DMS153 treated with DMSO at 0.1 percent for 48 hours (cell line): Measurements from ENCODE around the gene ITPR1.

ENCODE experiments used
- DNase-seq: peaks from one replicate; lab custom pipeline; 2025; ENCODE audit not compliant: unreplicated experiment; lab: John Stamatoyannopoulos, UW

ITPR1 gene

GRCh38 chr3:4711680-4711992 is 218.5 kb downstream of the ITPR1 start:
- DNase-seq: no peak

DNA sequence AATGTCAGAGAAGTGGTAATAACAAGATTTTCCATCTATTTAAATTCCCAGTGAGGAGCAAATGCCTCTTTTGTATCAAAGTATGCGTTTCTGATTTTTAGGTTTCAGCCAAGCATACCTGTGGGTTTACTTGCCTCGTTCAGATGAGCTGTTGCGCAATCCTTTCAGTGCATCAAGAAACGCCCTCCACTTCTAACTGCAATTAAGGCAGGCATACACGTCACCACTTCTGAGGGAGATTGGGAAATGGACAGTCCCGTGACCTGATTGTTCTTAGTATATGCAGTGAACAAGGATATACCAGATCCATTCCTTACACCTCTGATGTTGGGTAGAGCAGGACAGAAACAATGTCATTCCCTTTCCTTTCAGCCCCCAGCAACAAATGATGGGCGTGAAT is 219.0 kb downstream of the ITPR1 start:
- DNase-seq: no peak

GRCh38 chr3:4714045-4714444 is 220.9 kb downstream of the ITPR1 start:
- DNase-seq: no peak

GRCh38 chr3:4716266-4716665 is 223.1 kb downstream of the ITPR1 start:
- DNase-seq: no peak

- no peak for DNase-seq
These were observed 223.7 kb downstream of the ITPR1 start for GRCh38 chr3:4716706-4717362.

DNA sequence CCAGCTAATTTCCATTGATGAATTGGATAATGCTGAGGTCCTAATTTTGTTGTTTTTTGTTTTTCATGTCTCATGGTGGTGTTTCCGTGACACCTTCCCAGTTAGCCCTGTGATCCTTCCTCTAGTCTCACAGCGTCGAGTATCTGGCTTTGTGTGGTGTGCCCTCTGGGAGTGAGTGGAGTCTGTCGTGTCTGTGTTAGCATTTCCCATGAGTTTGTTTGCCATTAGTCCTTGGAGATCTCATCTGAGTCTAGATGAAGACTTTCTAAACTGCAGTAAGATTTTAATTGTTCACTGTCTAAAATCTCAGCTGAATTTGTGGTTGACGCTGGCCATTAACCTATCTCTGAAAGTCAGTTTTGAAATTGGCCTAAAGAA is 224.2 kb downstream of the ITPR1 start:
- no peak for DNase-seq

GRCh38 chr3:4718179-4718736 is 225.1 kb downstream of the ITPR1 start:
- DNase-seq: no peak

- no peak for DNase-seq
These were observed 225.9 kb downstream of the ITPR1 start for GRCh38 chr3:4719046-4719501.

DNA sequence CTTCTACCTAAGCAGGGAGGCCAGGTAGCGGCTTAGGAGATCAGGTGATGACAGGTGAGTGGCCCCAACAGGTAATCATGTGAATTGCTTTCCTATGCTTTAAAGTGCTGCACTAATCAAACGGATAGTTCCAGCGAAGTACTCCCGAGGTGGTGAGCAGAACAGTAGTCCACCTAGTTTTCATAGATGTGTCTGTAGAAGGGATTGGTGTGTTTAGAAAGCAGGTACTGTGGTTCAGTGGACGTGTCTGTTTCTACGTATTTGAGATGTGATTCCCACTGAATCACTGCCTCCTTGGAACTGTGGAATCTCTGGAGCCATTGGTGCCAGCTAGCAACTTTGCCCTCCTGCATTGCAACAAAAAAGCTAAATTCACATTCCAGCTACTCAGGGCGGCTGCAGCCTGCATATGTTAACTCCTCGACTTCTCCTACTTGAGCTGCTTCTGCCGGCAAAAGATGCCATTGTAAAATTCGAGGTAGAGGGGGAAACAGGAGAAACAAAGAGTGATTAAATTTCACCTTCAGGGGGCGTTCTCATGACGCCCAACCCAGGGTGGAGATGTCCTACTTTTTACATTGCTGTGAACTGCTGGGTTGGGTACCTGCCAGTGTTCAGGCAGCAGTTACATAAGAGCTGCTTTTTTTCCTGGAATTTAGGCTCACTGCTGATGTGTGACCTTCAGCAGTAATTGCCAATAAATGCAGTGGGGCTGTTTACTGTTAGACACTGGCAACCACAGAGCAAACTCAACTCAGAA is 227.3 kb downstream of the ITPR1 start:
- DNase-seq: no peak

GRCh38 chr3:4721511-4721911 is 228.4 kb downstream of the ITPR1 start:
- DNase-seq: no peak

DNA sequence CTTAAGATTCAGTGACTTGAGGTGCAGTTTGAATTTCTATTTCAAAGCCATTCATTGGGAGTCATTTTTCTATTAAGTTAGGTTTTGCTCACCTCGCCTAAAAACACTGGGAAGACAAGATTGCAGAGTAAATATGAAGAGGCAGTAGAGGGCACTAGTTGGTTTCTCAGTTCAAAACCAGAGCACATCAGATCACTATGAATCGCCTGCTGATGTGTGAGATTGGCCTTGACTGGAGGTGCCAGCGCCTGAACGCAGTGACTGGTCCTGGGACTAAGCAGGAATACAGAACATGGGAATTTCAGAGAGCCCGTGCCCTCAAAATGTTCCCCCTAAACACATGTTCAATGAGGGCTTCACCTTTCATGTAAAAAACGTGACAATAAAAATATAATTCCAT is 229.0 kb downstream of the ITPR1 start:
- DNase-seq: peak; percentile 33

DNA sequence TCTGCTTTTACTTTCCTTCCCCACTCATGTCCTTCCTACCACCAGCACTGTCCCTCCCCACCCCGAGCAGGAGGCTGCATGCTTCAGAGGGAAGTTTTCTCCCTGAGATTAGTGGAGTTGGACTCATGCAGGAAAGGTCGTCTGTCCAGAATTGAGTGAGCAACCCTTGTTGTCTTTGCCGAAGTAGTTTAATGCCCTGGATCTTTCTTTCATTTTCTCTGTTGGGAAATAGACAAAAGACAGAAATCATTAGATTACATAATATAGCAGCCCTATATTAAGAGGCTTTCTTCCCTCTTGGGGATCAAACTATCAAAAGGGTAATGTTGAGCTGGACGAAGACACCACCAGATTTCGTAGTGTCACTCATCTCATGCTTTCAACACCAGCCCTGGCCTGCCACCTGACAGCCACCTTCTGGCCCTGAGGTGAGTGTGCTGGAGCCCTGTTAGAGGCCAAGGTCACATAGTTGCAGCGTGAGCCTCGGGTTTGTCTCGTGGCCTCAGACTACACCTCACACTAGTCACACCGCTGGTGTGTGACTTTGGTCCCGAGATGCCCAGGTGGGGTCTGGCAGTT is 231.0 kb downstream of the ITPR1 start:
- no peak for DNase-seq

DNA sequence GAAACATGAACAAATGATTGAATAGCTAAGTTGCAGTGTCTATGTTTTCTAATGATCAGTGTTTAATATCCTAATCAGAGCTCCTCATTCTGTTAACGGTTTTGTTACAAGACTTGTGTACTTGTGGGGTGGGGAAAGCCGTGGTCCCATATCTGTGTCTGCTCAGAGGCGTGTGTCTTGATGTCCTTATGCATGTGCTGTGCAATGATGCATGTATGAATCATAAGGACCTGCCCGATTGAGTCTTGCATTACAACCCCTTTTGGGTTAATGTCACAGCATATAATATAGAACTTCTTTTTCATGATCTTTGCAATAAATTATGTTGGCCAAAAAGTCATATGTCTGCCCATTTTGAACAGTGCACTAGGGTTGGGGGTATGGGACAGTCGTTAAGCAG is 233.4 kb downstream of the ITPR1 start:
- no peak for DNase-seq

- DNase-seq: no peak
These were observed 236.2 kb downstream of the ITPR1 start for GRCh38 chr3:4729061-4729973.

GRCh38 chr3:4730719-4731118 is 237.6 kb downstream of the ITPR1 start:
- no peak for DNase-seq

- DNase-seq: no peak
These were observed 238.5 kb downstream of the ITPR1 start for GRCh38 chr3:4731543-4732111.

GRCh38 chr3:4732925-4733324 is 239.8 kb downstream of the ITPR1 start:
- DNase-seq: no peak

- no peak for DNase-seq
These were observed 241.3 kb downstream of the ITPR1 start for GRCh38 chr3:4734454-4734853.

DNA sequence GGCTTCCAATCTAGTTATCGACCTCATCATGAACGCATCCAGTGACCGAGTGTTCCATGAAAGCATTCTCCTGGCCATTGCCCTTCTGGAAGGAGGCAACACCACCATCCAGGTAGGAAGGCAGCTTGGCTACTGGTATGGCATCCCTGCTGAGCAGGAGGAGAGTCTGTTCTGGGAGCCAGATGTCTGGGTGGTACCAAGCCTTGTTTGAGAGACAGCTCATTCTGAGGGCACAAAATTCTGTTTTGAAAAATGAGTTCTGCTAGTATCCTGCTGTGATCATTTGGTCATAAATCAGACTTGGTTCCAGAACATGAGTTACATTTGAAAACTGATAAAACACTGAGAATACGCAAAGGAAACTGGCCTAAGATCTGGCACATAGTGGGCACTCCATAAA is 242.1 kb downstream of the ITPR1 start:
- no peak for DNase-seq

GRCh38 chr3:4736284-4736861 is 243.2 kb downstream of the ITPR1 start:
- DNase-seq: no peak
